Measurements from ENCODE around the gene SARS1. TPM values are rescaled to one million over a fixed set of nuclear protein-coding genes. Genes with fewer than 3 reads are reported as not detected.
A peak's percentile ranks its signal among the peaks of the same experiment; 100 is the strongest.

The SARS1 gene
- polyA plus RNA-seq, 1 experiment = 411 TPM

DNA sequence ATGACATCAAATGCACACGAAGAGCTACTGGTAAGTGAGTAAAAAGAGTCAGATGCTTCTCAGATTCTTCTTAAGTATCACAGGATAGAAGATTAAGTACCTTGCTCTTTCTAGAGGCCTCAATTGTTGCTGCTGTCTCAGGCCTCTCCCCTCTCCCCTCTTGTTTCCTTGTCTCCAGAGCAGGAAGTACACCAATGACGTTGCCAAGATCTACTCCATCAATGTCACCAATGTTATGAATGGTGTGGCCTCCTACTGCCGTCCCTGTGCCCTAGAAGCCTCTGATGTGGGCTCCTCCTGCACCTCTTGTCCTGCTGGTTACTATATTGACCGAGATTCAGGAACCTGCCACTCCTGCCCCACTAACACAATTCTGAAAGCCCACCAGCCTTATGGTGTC, 21.3 kb upstream of the SARS1 start:
- ChIA-PET CTCF (interaction anchor here (1.2 to 1.8 kb wide), 3 partner anchors 10 to 31 kb away, joined by 3 to 4 read pairs (median 3); partner anchors contain the start of gene SARS1), POLR2A (interaction anchor here (0.6 kb wide), 1 partner anchor 92 kb away, joined by 5 read pairs; no protein-coding TSS in a partner anchor)
- TF ChIP-seq, protein P1, sequence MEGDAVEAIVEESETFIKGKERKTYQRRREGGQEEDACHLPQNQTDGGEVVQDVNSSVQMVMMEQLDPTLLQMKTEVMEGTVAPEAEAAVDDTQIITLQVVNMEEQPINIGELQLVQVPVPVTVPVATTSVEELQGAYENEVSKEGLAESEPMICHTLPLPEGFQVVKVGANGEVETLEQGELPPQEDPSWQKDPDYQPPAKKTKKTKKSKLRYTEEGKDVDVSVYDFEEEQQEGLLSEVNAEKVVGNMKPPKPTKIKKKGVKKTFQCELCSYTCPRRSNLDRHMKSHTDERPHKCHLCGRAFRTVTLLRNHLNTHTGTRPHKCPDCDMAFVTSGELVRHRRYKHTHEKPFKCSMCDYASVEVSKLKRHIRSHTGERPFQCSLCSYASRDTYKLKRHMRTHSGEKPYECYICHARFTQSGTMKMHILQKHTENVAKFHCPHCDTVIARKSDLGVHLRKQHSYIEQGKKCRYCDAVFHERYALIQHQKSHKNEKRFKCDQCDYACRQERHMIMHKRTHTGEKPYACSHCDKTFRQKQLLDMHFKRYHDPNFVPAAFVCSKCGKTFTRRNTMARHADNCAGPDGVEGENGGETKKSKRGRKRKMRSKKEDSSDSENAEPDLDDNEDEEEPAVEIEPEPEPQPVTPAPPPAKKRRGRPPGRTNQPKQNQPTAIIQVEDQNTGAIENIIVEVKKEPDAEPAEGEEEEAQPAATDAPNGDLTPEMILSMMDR (IDR thresholded peaks at IDR 0.05; ENCODE audit: insufficient read depth, low read depth, low read length) = no peak
- Histone ChIP-seq H3K4me3 (ENCODE audit: low read depth, low read length) (no peak overlapping the region), H3K36me3 (ENCODE audit: control insufficient read depth, insufficient read depth, low read length) (no peaks in the 10 kb centered on the region), H3K27me3 (ENCODE audit: control insufficient read depth, insufficient read depth, low read length) (no peaks in the 10 kb centered on the region)
- no peak for DNase-seq (ENCODE audit: low read depth)

DNA sequence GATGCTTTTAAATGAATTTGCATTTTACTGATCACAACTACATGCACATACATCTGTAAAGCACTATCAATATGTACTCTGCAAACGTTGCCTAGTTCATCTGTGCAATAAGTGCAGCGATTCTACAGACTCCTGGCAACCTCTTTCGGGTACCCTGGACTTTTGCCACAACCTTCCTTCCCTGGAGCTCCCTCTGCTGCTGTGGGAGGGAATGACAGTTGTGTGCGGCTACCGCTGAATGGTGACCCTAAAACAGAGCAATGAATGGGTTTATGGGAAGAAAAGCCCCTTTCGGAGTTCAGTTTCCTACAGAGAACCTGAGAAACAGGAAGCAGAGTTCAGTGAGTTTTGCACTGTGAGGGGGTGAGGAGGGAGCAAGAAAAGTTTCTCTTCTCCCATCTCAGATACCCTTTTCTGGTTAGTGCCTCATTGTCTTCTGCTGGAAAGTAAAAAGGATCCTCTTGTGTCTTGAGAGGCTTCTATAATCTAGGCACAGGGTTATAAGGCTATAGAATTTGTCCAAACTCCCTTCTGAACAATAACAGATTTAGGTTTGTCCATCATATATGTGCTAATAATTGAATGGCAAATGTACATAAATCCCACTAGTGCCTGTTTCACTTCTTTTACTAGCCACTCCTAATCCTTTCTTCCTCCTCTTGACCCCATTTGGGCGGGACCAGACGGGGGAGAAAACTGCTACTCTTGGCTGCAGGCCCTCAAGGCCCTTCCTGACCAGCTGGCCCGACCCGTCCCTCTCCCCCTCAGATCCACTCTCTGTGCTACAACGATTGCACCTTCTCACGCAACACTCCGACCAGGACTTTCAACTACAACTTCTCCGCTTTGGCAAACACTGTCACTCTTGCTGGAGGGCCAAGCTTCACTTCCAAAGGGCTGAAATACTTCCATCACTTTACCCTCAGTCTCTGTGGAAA, 19.8 kb upstream of the SARS1 start:
- H3K27me3 ChIP-seq (ENCODE audit: control insufficient read depth, insufficient read depth, low read length) = no peaks in the 10 kb centered on the region
- H3K36me3 ChIP-seq (ENCODE audit: control insufficient read depth, insufficient read depth, low read length) = no peaks in the 10 kb centered on the region
- DNase-seq (ENCODE audit: low read depth) = no peak
- TF ChIP-seq, protein P1 (IDR thresholded peaks at IDR 0.05; ENCODE audit: insufficient read depth, low read depth, low read length) = peak; percentile 69
- H3K4me3 ChIP-seq (ENCODE audit: low read depth, low read length) = no peak overlapping the region
- ChIA-PET CTCF (interaction anchor here (0.8 to 1.5 kb wide), 13 partner anchors 9 to 683 kb away, joined by 3 to 7 read pairs (median 3); partner anchors contain the start of gene SARS1), POLR2A (no interaction called here)

- Histone ChIP-seq H3K27me3 (ENCODE audit: control insufficient read depth, insufficient read depth, low read length) (no peaks in the 10 kb centered on the region), H3K36me3 (ENCODE audit: control insufficient read depth, insufficient read depth, low read length) (no peaks in the 10 kb centered on the region), H3K4me3 (ENCODE audit: low read depth, low read length) (no peak overlapping the region)
- ChIA-PET POLR2A (interaction anchor here (0.6 kb wide), 2 partner anchors 16 to 122 kb away, joined by 3 to 4 read pairs; partner anchors contain the start of genes SARS1 and TAF13), CTCF (interaction anchor here (0.6 to 5.4 kb wide), 11 partner anchors 11 to 389 kb away, joined by 3 to 48 read pairs (median 4); partner anchors contain the start of gene SARS1)
- DNase-seq (ENCODE audit: low read depth) = peak; percentile 96
- TF ChIP-seq, protein P1 (IDR thresholded peaks at IDR 0.05; ENCODE audit: insufficient read depth, low read depth, low read length) = no peak
Measured at GRCh38 chr1:109197158-109198042, 16.3 kb upstream of the SARS1 start.

GRCh38 chr1:109198043-109198695, 15.5 kb upstream of the SARS1 start:
- TF ChIP-seq, protein P1 (IDR thresholded peaks at IDR 0.05; ENCODE audit: insufficient read depth, low read depth, low read length) = 0 out of 2 replicates have a peak, but pooled peaks have one; percentile 12
- CTCF ChIA-PET = interaction anchor here (0.7 to 5.4 kb wide), 9 partner anchors 10 to 334 kb away, joined by 3 to 48 read pairs (median 4); partner anchors contain the start of gene SARS1
- no peak overlapping the region for H3K4me3 ChIP-seq (ENCODE audit: low read depth, low read length)
- POLR2A ChIA-PET = interaction anchor here (0.6 to 0.8 kb wide), 2 partner anchors 17 to 122 kb away, joined by 3 to 4 read pairs; partner anchors contain the start of gene TAF13
- no peaks in the 10 kb centered on the region for H3K27me3 ChIP-seq (ENCODE audit: control insufficient read depth, insufficient read depth, low read length)
- DNase-seq (ENCODE audit: low read depth) = peak; percentile 59
- no peaks in the 10 kb centered on the region for H3K36me3 ChIP-seq (ENCODE audit: control insufficient read depth, insufficient read depth, low read length)

Measured in BJ (cell line).